ENCODE measurements around the gene SEMA5A. TPM values are rescaled to one million over a fixed set of nuclear protein-coding genes. Genes with fewer than 3 reads are reported as not detected.

The SEMA5A gene
- total RNA-seq, 1 donor from 2014 or later, result 13.8 TPM

GRCh38 chr5:9382522-9382921 is 163.4 kb downstream of the SEMA5A start:
- H3K27me3 Mint-ChIP-seq (ENCODE audit: low read depth, unreplicated experiment), result no peaks in the 10 kb centered on the region
- TF ChIP-seq, protein P1, sequence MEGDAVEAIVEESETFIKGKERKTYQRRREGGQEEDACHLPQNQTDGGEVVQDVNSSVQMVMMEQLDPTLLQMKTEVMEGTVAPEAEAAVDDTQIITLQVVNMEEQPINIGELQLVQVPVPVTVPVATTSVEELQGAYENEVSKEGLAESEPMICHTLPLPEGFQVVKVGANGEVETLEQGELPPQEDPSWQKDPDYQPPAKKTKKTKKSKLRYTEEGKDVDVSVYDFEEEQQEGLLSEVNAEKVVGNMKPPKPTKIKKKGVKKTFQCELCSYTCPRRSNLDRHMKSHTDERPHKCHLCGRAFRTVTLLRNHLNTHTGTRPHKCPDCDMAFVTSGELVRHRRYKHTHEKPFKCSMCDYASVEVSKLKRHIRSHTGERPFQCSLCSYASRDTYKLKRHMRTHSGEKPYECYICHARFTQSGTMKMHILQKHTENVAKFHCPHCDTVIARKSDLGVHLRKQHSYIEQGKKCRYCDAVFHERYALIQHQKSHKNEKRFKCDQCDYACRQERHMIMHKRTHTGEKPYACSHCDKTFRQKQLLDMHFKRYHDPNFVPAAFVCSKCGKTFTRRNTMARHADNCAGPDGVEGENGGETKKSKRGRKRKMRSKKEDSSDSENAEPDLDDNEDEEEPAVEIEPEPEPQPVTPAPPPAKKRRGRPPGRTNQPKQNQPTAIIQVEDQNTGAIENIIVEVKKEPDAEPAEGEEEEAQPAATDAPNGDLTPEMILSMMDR (IDR thresholded peaks at IDR 0.05; ENCODE audit: insufficient read depth, low read depth, low read length), result no peak
- TF ChIP-seq EZH2 (IDR thresholded peaks at IDR 0.05; ENCODE audit: insufficient read depth, low read length), result no peak
- no peak overlapping the region for H3K4me3 Mint-ChIP-seq (ENCODE audit: unreplicated experiment)
- Histone ChIP-seq H3K9me3 (ENCODE audit: insufficient read depth, low read depth, low read length) (no peaks in the 10 kb centered on the region), H2AFZ (ENCODE audit: low read depth, low read length) (no peak overlapping the region), H3K4me3 (ENCODE audit: insufficient read depth, low read depth, low read length) (no peak overlapping the region), H3K4me1 (ENCODE audit: insufficient read depth, low read length) (no peaks in the 10 kb centered on the region), H3K36me3 (ENCODE audit: insufficient read depth, low read length) (no peaks in the 10 kb centered on the region), H3K9ac (ENCODE audit: low read length) (no peak overlapping the region), H4K20me1 (ENCODE audit: insufficient read depth, low read length) (no peaks in the 10 kb centered on the region), H3K27me3 (ENCODE audit: insufficient read depth, low read length) (no peaks in the 10 kb centered on the region), H3K4me2 (ENCODE audit: low read length) (no peak overlapping the region), H3K79me2 (ENCODE audit: insufficient read depth, low read length) (no peaks in the 10 kb centered on the region), H3K27ac (ENCODE audit: low read depth, low read length) (no peak overlapping the region)
- H3K9me3 Mint-ChIP-seq (ENCODE audit: unreplicated experiment), result peaks cover under 1% of the 10 kb centered on the region
- DNase-seq (ENCODE audit: low read depth) (no peak), FAIRE-seq (no peak)
- H3K4me1 Mint-ChIP-seq (ENCODE audit: low read depth, unreplicated experiment), result no peaks in the 10 kb centered on the region
- no peak overlapping the region for H3K27ac Mint-ChIP-seq (ENCODE audit: unreplicated experiment)
- peaks cover 2% of the 10 kb centered on the region for H3K36me3 Mint-ChIP-seq (ENCODE audit: low read depth, unreplicated experiment)

DNA sequence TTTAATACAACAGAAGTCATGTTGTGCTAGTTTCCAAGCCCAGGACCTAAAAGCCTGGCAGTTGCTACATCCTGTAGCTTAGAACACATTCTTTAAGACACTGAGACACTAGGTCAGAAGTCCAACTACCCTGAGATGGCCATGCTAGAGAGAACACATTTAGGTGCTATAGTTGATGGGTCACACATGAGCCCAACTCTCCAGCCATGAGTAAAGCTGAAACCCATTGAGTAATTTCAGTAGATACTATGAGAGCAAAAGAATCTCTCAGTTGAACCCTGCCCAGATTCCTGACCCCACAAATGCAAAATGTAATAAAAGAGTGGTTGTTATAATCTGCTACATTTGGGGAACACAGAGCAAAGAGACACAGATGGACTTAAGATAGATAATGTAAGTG is 164.4 kb downstream of the SEMA5A start:
- Histone ChIP-seq H3K4me3 (ENCODE audit: insufficient read depth, low read depth, low read length) (no peak overlapping the region), H4K20me1 (ENCODE audit: insufficient read depth, low read length) (no peaks in the 10 kb centered on the region), H3K9me3 (ENCODE audit: insufficient read depth, low read depth, low read length) (no peaks in the 10 kb centered on the region), H3K27ac (ENCODE audit: low read depth, low read length) (no peak overlapping the region), H3K27me3 (ENCODE audit: insufficient read depth, low read length) (no peaks in the 10 kb centered on the region), H3K36me3 (ENCODE audit: insufficient read depth, low read length) (no peaks in the 10 kb centered on the region), H3K4me1 (ENCODE audit: insufficient read depth, low read length) (no peaks in the 10 kb centered on the region), H3K79me2 (ENCODE audit: insufficient read depth, low read length) (no peaks in the 10 kb centered on the region), H3K4me2 (ENCODE audit: low read length) (no peak overlapping the region), H2AFZ (ENCODE audit: low read depth, low read length) (no peak overlapping the region), H3K9ac (ENCODE audit: low read length) (no peak overlapping the region)
- TF ChIP-seq EZH2 (IDR thresholded peaks at IDR 0.05; ENCODE audit: insufficient read depth, low read length), result no peak
- TF ChIP-seq, protein P1 (IDR thresholded peaks at IDR 0.05; ENCODE audit: insufficient read depth, low read depth, low read length), result no peak
- DNase-seq (ENCODE audit: low read depth) (no peak), FAIRE-seq (no peak)
- no peaks in the 10 kb centered on the region for H3K4me1 Mint-ChIP-seq (ENCODE audit: low read depth, unreplicated experiment)
- peaks cover 2% of the 10 kb centered on the region for H3K36me3 Mint-ChIP-seq (ENCODE audit: low read depth, unreplicated experiment)
- H3K27ac Mint-ChIP-seq (ENCODE audit: unreplicated experiment), result no peak overlapping the region
- peaks cover 2% of the 10 kb centered on the region for H3K9me3 Mint-ChIP-seq (ENCODE audit: unreplicated experiment)
- H3K4me3 Mint-ChIP-seq (ENCODE audit: unreplicated experiment), result no peak overlapping the region
- H3K27me3 Mint-ChIP-seq (ENCODE audit: low read depth, unreplicated experiment), result no peaks in the 10 kb centered on the region

DNA sequence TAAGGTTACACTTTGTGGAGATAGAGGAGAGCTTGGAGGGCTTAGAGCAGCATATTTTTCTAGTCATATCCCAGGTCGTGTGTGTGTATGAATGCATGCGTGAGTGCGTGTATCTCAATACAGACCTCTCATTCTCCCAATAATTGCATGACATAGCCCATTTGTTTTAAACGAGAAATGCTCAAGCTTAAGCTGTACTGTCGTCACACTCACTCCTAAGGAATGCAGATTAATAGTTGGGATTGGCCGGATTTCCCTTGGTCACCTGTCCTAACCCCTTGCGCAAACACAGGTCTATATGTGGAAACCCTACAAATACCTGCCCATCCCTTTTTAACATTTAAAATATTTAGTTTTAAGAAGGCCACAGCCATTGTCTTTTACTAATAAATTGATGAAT is 165.8 kb downstream of the SEMA5A start:
- Mint-ChIP-seq H3K9me3 (ENCODE audit: unreplicated experiment) (peaks cover 2% of the 10 kb centered on the region), H3K27me3 (ENCODE audit: low read depth, unreplicated experiment) (no peaks in the 10 kb centered on the region), H3K4me3 (ENCODE audit: unreplicated experiment) (no peak overlapping the region), H3K36me3 (ENCODE audit: low read depth, unreplicated experiment) (peaks cover 7% of the 10 kb centered on the region), H3K27ac (ENCODE audit: unreplicated experiment) (no peak overlapping the region), H3K4me1 (ENCODE audit: low read depth, unreplicated experiment) (peaks cover 2% of the 10 kb centered on the region)
- no peak for FAIRE-seq
- Histone ChIP-seq H4K20me1 (ENCODE audit: insufficient read depth, low read length) (no peaks in the 10 kb centered on the region), H3K9me3 (ENCODE audit: insufficient read depth, low read depth, low read length) (no peaks in the 10 kb centered on the region), H3K36me3 (ENCODE audit: insufficient read depth, low read length) (no peaks in the 10 kb centered on the region), H2AFZ (ENCODE audit: low read depth, low read length) (no peak overlapping the region), H3K4me2 (ENCODE audit: low read length) (no peak overlapping the region), H3K79me2 (ENCODE audit: insufficient read depth, low read length) (no peaks in the 10 kb centered on the region), H3K27ac (ENCODE audit: low read depth, low read length) (no peak overlapping the region), H3K4me1 (ENCODE audit: insufficient read depth, low read length) (no peaks in the 10 kb centered on the region), H3K4me3 (ENCODE audit: insufficient read depth, low read depth, low read length) (no peak overlapping the region), H3K9ac (ENCODE audit: low read length) (no peak overlapping the region), H3K27me3 (ENCODE audit: insufficient read depth, low read length) (no peaks in the 10 kb centered on the region)
- TF ChIP-seq EZH2 (IDR thresholded peaks at IDR 0.05; ENCODE audit: insufficient read depth, low read length), result no peak
- DNase-seq (ENCODE audit: low read depth), result peak; percentile 76

Measured in astrocyte (in vitro differentiated cells and primary cell).